ENCODE results near the gene DISP2.

The DISP2 gene

GRCh38 chr15:40369474-40369869 is 11.5 kb downstream of the DISP2 start:
- Histone ChIP-seq H3K27ac (no peak overlapping the region), H3K4me3 (no peak overlapping the region)
- DNase-seq (ENCODE audit: low spot score): no peak
- no peak for TF ChIP-seq CTCF (IDR thresholded peaks at IDR 0.05)

- Histone ChIP-seq H3K27ac (no peak overlapping the region), H3K4me3 (no peak overlapping the region)
- no peak for DNase-seq (ENCODE audit: low spot score)
- TF ChIP-seq CTCF (IDR thresholded peaks at IDR 0.05): no peak
Observed at GRCh38 chr15:40369971-40370370, 12.0 kb downstream of the DISP2 start.

GRCh38 chr15:40372981-40373380 is 15.0 kb downstream of the DISP2 start:
- TF ChIP-seq CTCF (IDR thresholded peaks at IDR 0.05): no peak
- no peak overlapping the region for H3K4me3 ChIP-seq
- H3K27ac ChIP-seq: no peak overlapping the region
- DNase-seq (ENCODE audit: low spot score): no peak

GRCh38 chr15:40377606-40378005 is 19.6 kb downstream of the DISP2 start:
- TF ChIP-seq CTCF (IDR thresholded peaks at IDR 0.05): no peak
- H3K4me3 ChIP-seq: no peak overlapping the region
- no peak overlapping the region for H3K27ac ChIP-seq
- no peak for DNase-seq (ENCODE audit: low spot score)

GRCh38 chr15:40379374-40379773 is 21.4 kb downstream of the DISP2 start:
- no peak for TF ChIP-seq CTCF (IDR thresholded peaks at IDR 0.05)
- H3K27ac ChIP-seq: no peak overlapping the region
- H3K4me3 ChIP-seq: no peak overlapping the region
- DNase-seq (ENCODE audit: low spot score): no peak

- no peak for DNase-seq (ENCODE audit: low spot score)
- Histone ChIP-seq H3K27ac (peak overlapping the region in 1 of 2 donors; percentile 21), H3K4me3 (no peak overlapping the region)
- TF ChIP-seq CTCF (IDR thresholded peaks at IDR 0.05): no peak
Observed at GRCh38 chr15:40379853-40380252, 21.8 kb downstream of the DISP2 start.

- Histone ChIP-seq H3K4me3 (no peak overlapping the region), H3K27ac (no peak overlapping the region)
- no peak for TF ChIP-seq CTCF (IDR thresholded peaks at IDR 0.05)
- no peak for DNase-seq (ENCODE audit: low spot score)
Observed at GRCh38 chr15:40380636-40381035, 22.6 kb downstream of the DISP2 start.

All from coronary artery (tissue), 2 donors.